GM12878 (cell line): ENCODE measurements around the gene FOXP1. TPM values are rescaled to one million over a fixed set of nuclear protein-coding genes. Genes with fewer than 3 reads are reported as not detected.

Source experiments
- ATAC-seq: fragments of 200-7000 bp; cut with Tn5 transposase; 3 replicates; pipeline ENCODE4 v1.9.1; 2020; ENCODE audit warnings: mild to moderate bottlenecking, moderate library complexity
- BruUV-seq: library from RNA; stranded (reverse); fragments of 400-500 nt; replicated peaks from 2 replicates; lab custom pipeline; 2021; lab: Mats Ljungman, UMichigan
- CTCF ChIA-PET: fragments of 300-600 bp; sonication (Branson Sonifier 250); formaldehyde crosslinking; extraction: SDS; loops from one replicate; lab custom pipeline; 2021; ENCODE audit warnings: inconsistent platforms; lab: Yijun Ruan, JAX
- POLR2A ChIA-PET: fragments of 350-600 bp; formaldehyde crosslinking; extraction: SDS; loops from one replicate; lab custom pipeline; 2021; ENCODE audit warnings: inconsistent platforms; lab: Charles Lee
- RAD21 ChIA-PET: fragments of 300-600 bp; sonication (Branson Sonifier 250); formaldehyde crosslinking; loops from one replicate; lab custom pipeline; 2023; ENCODE audit warnings: antibody characterized with exemption; ENCODE audit not compliant: unreplicated experiment; lab: Charles Lee
- SMC1A ChIA-PET: fragments of 300-600 bp; sonication (Branson Sonifier 250); formaldehyde crosslinking; loops from one replicate; lab custom pipeline; 2023; ENCODE audit not compliant: unreplicated experiment, uncharacterized antibody; lab: Charles Lee
- DNase-seq: peaks from one replicate; pipeline ENCODE4 v3.0.0-alpha.2; 2011; ENCODE audit warnings: low read depth, low spot score
- FAIRE-seq: peaks from 3 replicates; lab custom pipeline; 2011; peaks lifted over from hg19 to GRCh38; lab: Jason Lieb, UNC
- H2AFZ ChIP-seq: 2 replicates; pipeline ENCODE4 v1.6.0; 2011; ENCODE audit warnings: low read depth, low read length, control low read depth; ENCODE audit not compliant: control insufficient read depth
- H3K27ac ChIP-seq: 2 replicates; pipeline ENCODE4 v1.5.1; 2011; ENCODE audit warnings: control low read depth; ENCODE audit not compliant: control insufficient read depth, insufficient read depth
- H3K27me3 ChIP-seq, 2 experiments: replicated peaks in 1 of 2; 2 replicates each; pipeline versions ENCODE4 v1.6.0 to v1.6.1; 2011; ENCODE audit warnings: low read length in 1 of 2; ENCODE audit not compliant: control insufficient read depth in 2 of 2, insufficient read depth in 2 of 2
- H3K36me3 ChIP-seq, 2 experiments: 2 replicates each; pipeline ENCODE4 v1.5.1; 2011; ENCODE audit warnings: low read length in 1 of 2; ENCODE audit not compliant: control insufficient read depth in 2 of 2, insufficient read depth in 2 of 2
- H3K4me1 ChIP-seq: 2 replicates; pipeline ENCODE4 v1.6.1; 2011; ENCODE audit warnings: mild to moderate bottlenecking, low read length, moderate library complexity, mixed read lengths; ENCODE audit not compliant: control insufficient read depth, insufficient read depth
- H3K4me2 ChIP-seq: 2 replicates; pipeline ENCODE4 v1.6.0; 2011; ENCODE audit warnings: control low read depth; ENCODE audit not compliant: control insufficient read depth, insufficient read depth
- H3K4me3 ChIP-seq: fragments of 200-600 bp; sonication (generic); 2 replicates; pipeline ENCODE4 v1.5.1; 2016
- H3K79me2 ChIP-seq: 2 replicates; pipeline ENCODE4 v1.6.0; 2011; ENCODE audit warnings: low read length; ENCODE audit not compliant: control insufficient read depth, insufficient read depth
- H3K9ac ChIP-seq: 2 replicates; pipeline ENCODE4 v1.8.0; 2011; ENCODE audit warnings: low read length, control low read depth, mixed read lengths; ENCODE audit not compliant: control insufficient read depth, insufficient read depth
- H3K9me3 ChIP-seq: replicated peaks from 3 replicates; pipeline ENCODE4 v1.5.1; 2011; ENCODE audit warnings: mild to moderate bottlenecking, low read length; ENCODE audit not compliant: control insufficient read depth, insufficient read depth
- H4K20me1 ChIP-seq: 2 replicates; pipeline ENCODE4 v1.6.0; 2011; ENCODE audit not compliant: control insufficient read depth, insufficient read depth
- EGR1 ChIP-seq, 2 experiments: IDR thresholded peaks; 1 replicate in 1 of 2; 2 replicates in 1 of 2; pipeline ENCODE4 v1.6.1; 2011 to 2012; ENCODE audit warnings: low read depth in 2 of 2, low read length in 2 of 2, borderline replicate concordance in 1 of 2, mild to moderate bottlenecking in 1 of 2, moderate library complexity in 1 of 2
- ESRRA ChIP-seq: IDR thresholded peaks from 2 replicates; pipeline ENCODE4 v1.6.1; 2012; ENCODE audit warnings: mild to moderate bottlenecking, low read length, improper control_type of control experiment
- HDAC2 ChIP-seq: fragments of 200-600 bp; sonication (generic); IDR thresholded peaks from 2 replicates; pipeline ENCODE4 v1.6.1; 2017
- HDGF ChIP-seq: fragments of 450-650 bp; IDR thresholded peaks from 2 replicates; pipeline ENCODE4 v1.6.1; 2016; ENCODE audit warnings: antibody characterized with exemption
- JUND ChIP-seq: IDR thresholded peaks from 2 replicates; pipeline ENCODE4 v1.6.1; 2012; ENCODE audit warnings: low read depth, mild to moderate bottlenecking, low read length, improper control_type of control experiment, moderate library complexity
- MYC ChIP-seq: IDR thresholded peaks from 2 replicates; pipeline ENCODE4 v1.6.1; 2011; ENCODE audit warnings: mild to moderate bottlenecking, low read length, moderate library complexity, inconsistent platforms; ENCODE audit not compliant: insufficient read depth, insufficient replicate concordance, insufficient read length, severe bottlenecking
- POLR2A ChIP-seq: IDR thresholded peaks from 2 replicates; pipeline ENCODE4 v1.6.1; 2011; ENCODE audit warnings: low read depth, mild to moderate bottlenecking, low read length
- PRDM15 ChIP-seq: fragments of 450-650 bp; formaldehyde crosslinking; IDR thresholded peaks from 2 replicates; pipeline ENCODE4 v1.4.0; 2020; ENCODE audit warnings: mild to moderate bottlenecking, moderate library complexity
- RB1 ChIP-seq: fragments of 450-650 bp; formaldehyde crosslinking; IDR thresholded peaks from 2 replicates; pipeline ENCODE4 v1.6.1; 2017; ENCODE audit warnings: mild to moderate bottlenecking, borderline replicate concordance
- SRF ChIP-seq, 2 experiments: IDR thresholded peaks; 2 replicates each; pipeline ENCODE4 v1.6.1; 2011; ENCODE audit warnings: low read depth in 2 of 2, low read length in 2 of 2, mild to moderate bottlenecking in 1 of 2, moderate library complexity in 1 of 2
- ZNF687 ChIP-seq: fragments of 450-650 bp; IDR thresholded peaks from 2 replicates; pipeline ENCODE4 v1.6.1; 2017; ENCODE audit warnings: mild to moderate bottlenecking, moderate library complexity
- ZSCAN29 ChIP-seq: fragments of 450-650 bp; IDR thresholded peaks from 2 replicates; pipeline ENCODE4 v1.6.1; 2017; ENCODE audit warnings: mild to moderate bottlenecking, moderate library complexity
- WGBS: methylation state at CpG from one replicate; pipeline ENCODE4 v1.1.6; 2016; ENCODE audit warnings: low lambda C conversion rate; ENCODE audit not compliant: insufficient replicate concordance, insufficient coverage; ENCODE audit errors: missing lambda C conversion rate; 5-methylcytosine and 5-hydroxymethylcytosine counted together
- in situ Hi-C: fragments of 300-500 bp; cut with MboI; formaldehyde crosslinking; loops from 9 replicates; pipeline ENCODE4 v1.14.3; 2018; ENCODE audit warnings: mixed read lengths
- intact Hi-C: fragments of 100-400 bp; cut with micrococcal nuclease; formaldehyde crosslinking; loops from one replicate; pipeline ENCODE4 v1.14.2; 2022; ENCODE audit not compliant: unreplicated experiment
- polyA plus RNA-seq, 11 experiments: library from polyadenylated mRNA; depleted of rRNA in 4 of 11; unstranded in 6 of 11; stranded (reverse) in 5 of 11; fragments of >200 nt; fragmentation: Nextera tagmentation in 4 of 11; fragmentation: Illumina TruSeq in 1 of 11; extraction: Ambion mirVana in 4 of 11; extraction: Trizol in 1 of 11; gene quantifications; 1 replicate in 1 of 11; 2 replicates in 10 of 11; pipeline versions ENCODE4 v1.2.1 to v1.2.3, GENCODE V29; 2011 to 2016; ENCODE audit warnings: inconsistent platforms in 2 of 11, missing spikeins in 2 of 11, low read depth in 1 of 11
- total RNA-seq, 4 experiments: library from RNA; depleted of rRNA in 3 of 4; stranded (reverse); fragments of >200 nt in 3 of 4; fragmentation: Illumina TruSeq in 1 of 4; extraction: Trizol in 1 of 4; gene quantifications; 2 replicates each; pipeline versions ENCODE4 v1.2.1 to v1.2.3, GENCODE V29; 2013 to 2021
- TF ChIP-seq, protein P1 (sequence below): fragments of 450-650 bp; IDR thresholded peaks from 2 replicates; pipeline ENCODE4 v1.6.1; 2016; ENCODE audit warnings: mild to moderate bottlenecking
- TF ChIP-seq, protein P2 (sequence below): fragments of 450-650 bp; IDR thresholded peaks from 2 replicates; pipeline ENCODE4 v1.6.1; 2017; ENCODE audit warnings: low read depth, mild to moderate bottlenecking, moderate library complexity

FOXP1 gene
- total and polyA plus RNA-seq, 10 of the 15 experiments (the other 5 are each of a cell fraction or from before 2014, with no cell fraction given) = 0.05 to 1.6 (median 0.20) TPM; not detected in 1

DNA sequence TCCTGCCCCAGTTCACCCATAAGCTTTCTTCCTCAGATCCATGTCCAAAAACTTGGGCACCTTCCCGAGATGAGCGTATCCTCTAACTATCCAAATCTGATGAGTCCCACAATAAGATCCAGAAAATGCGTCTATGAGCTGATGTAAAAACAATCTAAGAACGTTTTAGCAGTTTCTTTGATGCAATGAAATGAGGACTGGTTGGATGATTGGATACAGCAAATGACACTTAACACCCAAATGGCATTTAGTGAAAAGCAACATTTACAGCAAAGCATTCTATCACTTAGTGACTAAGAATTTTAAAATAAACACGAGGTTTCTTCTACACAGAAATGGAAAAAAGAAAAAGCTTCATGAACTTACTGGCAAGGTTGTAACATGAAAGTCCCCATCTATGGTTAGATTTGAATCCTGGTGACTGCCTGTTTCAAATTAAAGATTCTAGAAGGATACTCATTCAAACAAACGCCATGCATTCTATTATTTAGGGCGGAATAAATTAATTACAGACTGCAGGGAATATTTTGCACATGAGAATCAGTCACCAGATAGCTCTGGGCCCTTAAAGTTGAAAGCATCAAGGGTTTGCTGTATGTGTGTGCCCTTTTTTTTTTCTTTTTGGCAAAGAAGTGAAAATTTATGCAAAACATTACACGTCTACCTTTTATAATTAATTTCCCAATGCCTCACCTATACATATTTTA, 598.6 kb downstream of the FOXP1 start:
- no peaks in the 10 kb centered on the region for H3K9me3 ChIP-seq
- ChIA-PET RAD21 (no interaction called here), CTCF (no interaction called here), SMC1A (no interaction called here), POLR2A (no interaction called here)
- in situ Hi-C loops = no loop called here
- ATAC-seq (no peak), DNase-seq (no peak), FAIRE-seq (no peak)
- BruUV-seq = no TSS peak
- no peaks in the 10 kb centered on the region for H3K36me3 ChIP-seq
- no peaks in the 10 kb centered on the region for H4K20me1 ChIP-seq
- WGBS = 30% methylated on average over 8 of the region's 8 CpGs
- H2AFZ ChIP-seq = no peak overlapping the region
- H3K9ac ChIP-seq = no peak overlapping the region
- no peak overlapping the region for H3K4me3 ChIP-seq
- H3K4me1 ChIP-seq = 0 out of 2 replicates have a peak, but pooled peaks cover 4% of the 10 kb centered on the region
- no peaks in the 10 kb centered on the region for H3K79me2 ChIP-seq
- H3K27me3 ChIP-seq = no peaks in the 10 kb centered on the region
- intact Hi-C loops = no loop called here
- no peak overlapping the region for H3K4me2 ChIP-seq
- no peak overlapping the region for H3K27ac ChIP-seq
- TF ChIP-seq EGR1 (IDR thresholded peaks at IDR 0.05; ENCODE audit: borderline replicate concordance in 1 of 2, low read depth in 2 of 2, low read length in 2 of 2) (no peak), JUND (no peak), ZNF687 (no peak), MYC (no peak), RB1 (no peak), HDAC2 (no peak), PRDM15 (CRISPR knock-in tag) (no peak), POLR2A (no peak), SRF (IDR thresholded peaks at IDR 0.05; ENCODE audit: low read depth in 2 of 2, low read length in 2 of 2) (no peak), ESRRA (no peak), ZSCAN29 (no peak), HDGF (no peak)
- TF ChIP-seq, protein P1, sequence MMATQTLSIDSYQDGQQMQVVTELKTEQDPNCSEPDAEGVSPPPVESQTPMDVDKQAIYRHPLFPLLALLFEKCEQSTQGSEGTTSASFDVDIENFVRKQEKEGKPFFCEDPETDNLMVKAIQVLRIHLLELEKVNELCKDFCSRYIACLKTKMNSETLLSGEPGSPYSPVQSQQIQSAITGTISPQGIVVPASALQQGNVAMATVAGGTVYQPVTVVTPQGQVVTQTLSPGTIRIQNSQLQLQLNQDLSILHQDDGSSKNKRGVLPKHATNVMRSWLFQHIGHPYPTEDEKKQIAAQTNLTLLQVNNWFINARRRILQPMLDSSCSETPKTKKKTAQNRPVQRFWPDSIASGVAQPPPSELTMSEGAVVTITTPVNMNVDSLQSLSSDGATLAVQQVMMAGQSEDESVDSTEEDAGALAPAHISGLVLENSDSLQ = no peak
- TF ChIP-seq, protein P2, sequence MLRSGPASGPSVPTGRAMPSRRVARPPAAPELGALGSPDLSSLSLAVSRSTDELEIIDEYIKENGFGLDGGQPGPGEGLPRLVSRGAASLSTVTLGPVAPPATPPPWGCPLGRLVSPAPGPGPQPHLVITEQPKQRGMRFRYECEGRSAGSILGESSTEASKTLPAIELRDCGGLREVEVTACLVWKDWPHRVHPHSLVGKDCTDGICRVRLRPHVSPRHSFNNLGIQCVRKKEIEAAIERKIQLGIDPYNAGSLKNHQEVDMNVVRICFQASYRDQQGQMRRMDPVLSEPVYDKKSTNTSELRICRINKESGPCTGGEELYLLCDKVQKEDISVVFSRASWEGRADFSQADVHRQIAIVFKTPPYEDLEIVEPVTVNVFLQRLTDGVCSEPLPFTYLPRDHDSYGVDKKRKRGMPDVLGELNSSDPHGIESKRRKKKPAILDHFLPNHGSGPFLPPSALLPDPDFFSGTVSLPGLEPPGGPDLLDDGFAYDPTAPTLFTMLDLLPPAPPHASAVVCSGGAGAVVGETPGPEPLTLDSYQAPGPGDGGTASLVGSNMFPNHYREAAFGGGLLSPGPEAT = no peak
